Adrenal gland (tissue), 5 donors: Measurements from ENCODE around the gene SNRK.

ENCODE experiments used
- POLR2A ChIP-seq, 2 donors: fragments of 450-650 bp; IDR thresholded peaks; one replicate each; pipeline ENCODE4 v1.6.1; 2017; ENCODE audit warnings: antibody characterized with exemption in 2 of 2, mild to moderate bottlenecking in 2 of 2, moderate library complexity in 1 of 2
- TF ChIP-seq, protein P1 (sequence below), 6 experiments: fragments of 450-650 bp in 4 of 6; fragments of 200-600 bp in 2 of 6; sonication (generic) in 1 of 6; IDR thresholded peaks; 1 replicate in 5 of 6; 2 replicates in 1 of 6; pipeline versions ENCODE4 v1.5.1 to v1.8.0; 2016 to 2021; ENCODE audit warnings: antibody characterized with exemption in 6 of 6, mild to moderate bottlenecking in 2 of 6, moderate library complexity in 1 of 6
- donor health status: DM: no; HTN: no; CAD: no.

DNA sequence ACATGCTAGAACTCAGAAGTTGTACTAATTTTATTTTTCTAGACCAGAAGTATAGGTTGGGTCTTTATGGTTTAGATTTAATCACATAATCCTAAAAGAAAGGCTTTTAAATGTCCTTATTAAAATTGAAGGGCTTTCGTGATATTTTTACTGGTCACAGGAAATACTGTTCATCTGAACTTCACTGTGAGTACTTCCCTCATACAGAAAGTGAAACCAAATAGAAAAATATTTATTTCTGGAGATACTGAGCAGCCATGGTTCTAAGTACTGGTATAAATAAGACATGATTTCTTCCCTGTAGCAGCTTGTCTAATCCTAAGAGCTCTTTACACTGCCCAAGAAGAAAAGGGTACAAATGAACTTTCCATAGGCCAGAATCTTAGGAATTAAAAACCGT, 2.0 kb downstream of the SNRK start:
- TF ChIP-seq POLR2A (IDR thresholded peaks at IDR 0.05) = no peak
- TF ChIP-seq, protein P1, sequence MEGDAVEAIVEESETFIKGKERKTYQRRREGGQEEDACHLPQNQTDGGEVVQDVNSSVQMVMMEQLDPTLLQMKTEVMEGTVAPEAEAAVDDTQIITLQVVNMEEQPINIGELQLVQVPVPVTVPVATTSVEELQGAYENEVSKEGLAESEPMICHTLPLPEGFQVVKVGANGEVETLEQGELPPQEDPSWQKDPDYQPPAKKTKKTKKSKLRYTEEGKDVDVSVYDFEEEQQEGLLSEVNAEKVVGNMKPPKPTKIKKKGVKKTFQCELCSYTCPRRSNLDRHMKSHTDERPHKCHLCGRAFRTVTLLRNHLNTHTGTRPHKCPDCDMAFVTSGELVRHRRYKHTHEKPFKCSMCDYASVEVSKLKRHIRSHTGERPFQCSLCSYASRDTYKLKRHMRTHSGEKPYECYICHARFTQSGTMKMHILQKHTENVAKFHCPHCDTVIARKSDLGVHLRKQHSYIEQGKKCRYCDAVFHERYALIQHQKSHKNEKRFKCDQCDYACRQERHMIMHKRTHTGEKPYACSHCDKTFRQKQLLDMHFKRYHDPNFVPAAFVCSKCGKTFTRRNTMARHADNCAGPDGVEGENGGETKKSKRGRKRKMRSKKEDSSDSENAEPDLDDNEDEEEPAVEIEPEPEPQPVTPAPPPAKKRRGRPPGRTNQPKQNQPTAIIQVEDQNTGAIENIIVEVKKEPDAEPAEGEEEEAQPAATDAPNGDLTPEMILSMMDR (IDR thresholded peaks at IDR 0.05) = no peak
